Heart left ventricle (tissue), 13 donors: Measurements from ENCODE around the gene NR3C2.

Experiments used
- CTCF ChIP-seq, 12 donors: fragments of 200-600 bp; sonication (generic) in 4 of 12; IDR thresholded peaks; one replicate each; pipeline versions ENCODE4 v1.5.0 to v1.8.0; 2018 to 2022; ENCODE audit warnings: antibody characterized with exemption in 12 of 12, mild to moderate bottlenecking in 5 of 12
- POLR2A ChIP-seq, 2 donors: fragments of 450-650 bp; IDR thresholded peaks; one replicate each; pipeline ENCODE4 v1.6.1; 2017; ENCODE audit warnings: antibody characterized with exemption in 2 of 2, mild to moderate bottlenecking in 2 of 2, moderate library complexity in 2 of 2
- donor health status: ischemic (EF 13 %, LVEDD 7.1; RV severe dilation, severe dysfunction).
- donor health status: DM: no; HTN: yes; CAD: no.
- donor health status: DM: no; HTN: no; CAD: no.
- donor health status: ischemic (EF 25% LVEDD 6.9; RV normal size, moderate dysfunction).
- donor health status: ischemic (EF 25% LVEDD 5.7; RV mildly dilated, moderate dysfunction).
- donor health status: ischemic (EF 35%, LVEDD 5.7; RV mildly dilated, moderate dysfunction).
- donor health status: nonischemic (EF 11% LVEDD 7.7; RV severe dilation, severe dysfunction).
- donor health status: DM: yes; HTN: yes; CAD: no.
- donor health status: PGD.
- donor health status: ischemic (EF 29% LVEDD 5.4; RV normal size, mild dysfunction).
- donor health status: nonischemic (EF 23%, LVEDD 6.1; RV moderate dilation, normal function).

- TF ChIP-seq CTCF (IDR thresholded peaks at IDR 0.05) (no peak), POLR2A (IDR thresholded peaks at IDR 0.05) (no peak)
Observed at GRCh38 chr4:148286012-148286411, 156.2 kb downstream of the NR3C2 start.
